IMR-90 (cell line): ENCODE results near the gene MTREX. TPM values are rescaled to one million over a fixed set of nuclear protein-coding genes. Genes with fewer than 3 reads are reported as not detected.

ENCODE experiments used
- ATAC-seq: fragments of 200-7000 bp; cut with Tn5 transposase; 2 replicates; pipeline ENCODE4 v1.9.1; 2020; ENCODE audit warnings: low read depth, mild to moderate bottlenecking, moderate library complexity
- BruUV-seq: library from RNA; stranded (reverse); fragments of 400-500 nt; replicated peaks from 2 replicates; lab custom pipeline; 2021; lab: Mats Ljungman, UMichigan
- CTCF ChIA-PET: fragments of 300-600 bp; formaldehyde crosslinking; extraction: SDS; loops from one replicate; lab custom pipeline; 2021; ENCODE audit warnings: antibody characterized with exemption; lab: Yijun Ruan, JAX
- POLR2A ChIA-PET: fragments of 300-600 bp; sonication (Branson Sonifier 250); formaldehyde crosslinking; loops from one replicate; lab custom pipeline; 2022; ENCODE audit warnings: antibody characterized with exemption; ENCODE audit not compliant: unreplicated experiment; lab: Charles Lee
- DNase-seq: peaks from one replicate; pipeline ENCODE4 v3.0.0; 2013
- H2AFZ ChIP-seq: replicated peaks from 2 replicates; pipeline ENCODE3; 2013; ENCODE audit warnings: low read length, mild to moderate bottlenecking; ENCODE audit not compliant: poor library complexity
- H2AK5ac ChIP-seq: 2 replicates; pipeline ENCODE4 v1.6.1; 2013; ENCODE audit warnings: low read depth, low read length, inconsistent platforms
- H2AK9ac ChIP-seq: replicated peaks from 2 replicates; pipeline ENCODE3; 2013; ENCODE audit warnings: mild to moderate bottlenecking, low read depth, low read length, moderate library complexity; ENCODE audit not compliant: poor library complexity
- H2BK120ac ChIP-seq: 2 replicates; pipeline ENCODE4 v1.6.1; 2013; ENCODE audit warnings: low read depth, low read length, inconsistent platforms
- H2BK15ac ChIP-seq: 3 replicates; pipeline ENCODE4 v1.6.1; 2013; ENCODE audit warnings: low read depth, low read length, inconsistent platforms
- H2BK20ac ChIP-seq: 2 replicates; pipeline ENCODE4 v1.6.1; 2013; ENCODE audit warnings: low read depth, mild to moderate bottlenecking, inconsistent platforms, low read length, moderate library complexity
- H2BK5ac ChIP-seq: 2 replicates; pipeline ENCODE4 v1.6.1; 2013; ENCODE audit warnings: mild to moderate bottlenecking, low read depth, low read length, inconsistent platforms; ENCODE audit not compliant: poor library complexity, severe bottlenecking
- H3K14ac ChIP-seq: replicated peaks from 2 replicates; pipeline ENCODE4 v1.6.1; 2013; ENCODE audit warnings: low read depth, low read length, inconsistent platforms
- H3K18ac ChIP-seq: 2 replicates; pipeline ENCODE4 v1.6.1; 2013; ENCODE audit warnings: low read depth, low read length, control low read depth
- H3K23ac ChIP-seq: 2 replicates; pipeline ENCODE4 v1.6.1; 2013; ENCODE audit warnings: low read depth, low read length, inconsistent platforms
- H3K27ac ChIP-seq: 2 replicates; pipeline ENCODE4 v1.5.1; 2013; ENCODE audit warnings: mild to moderate bottlenecking, control low read depth, low read length; ENCODE audit not compliant: insufficient read depth
- H3K27me3 ChIP-seq: 2 replicates; pipeline ENCODE4 v1.6.1; 2013; ENCODE audit warnings: low read length; ENCODE audit not compliant: control insufficient read depth, insufficient read depth
- H3K36me3 ChIP-seq: 2 replicates; pipeline ENCODE4 v1.6.1; 2013; ENCODE audit warnings: low read length, mixed read lengths; ENCODE audit not compliant: control insufficient read depth, insufficient read depth
- H3K4ac ChIP-seq: 2 replicates; pipeline ENCODE4 v1.6.1; 2013; ENCODE audit warnings: low read depth, low read length, inconsistent platforms
- H3K4me1 ChIP-seq: 2 replicates; pipeline ENCODE4 v1.6.1; 2013; ENCODE audit warnings: low read length, mixed read lengths; ENCODE audit not compliant: control insufficient read depth, insufficient read depth
- H3K4me2 ChIP-seq: 2 replicates; pipeline ENCODE4 v1.6.1; 2013; ENCODE audit warnings: low read depth, mild to moderate bottlenecking, control low read depth, low read length, moderate library complexity
- H3K4me3 ChIP-seq: 2 replicates; pipeline ENCODE4 v1.5.1; 2013; ENCODE audit warnings: low read depth, mild to moderate bottlenecking, control low read depth, low read length, moderate library complexity; ENCODE audit not compliant: insufficient read depth
- H3K56ac ChIP-seq: 2 replicates; pipeline ENCODE4 v1.6.1; 2013; ENCODE audit warnings: low read length, inconsistent platforms; ENCODE audit not compliant: insufficient read depth; ENCODE audit errors: extremely low read depth
- H3K79me1 ChIP-seq, 2 experiments: 2 replicates each; pipeline ENCODE4 v1.6.1; 2013; ENCODE audit warnings: low read length in 2 of 2, inconsistent platforms in 1 of 2, low read depth in 1 of 2
- H3K9ac ChIP-seq: 2 replicates; pipeline ENCODE4 v1.6.1; 2013; ENCODE audit warnings: low read depth, low read length, control low read depth
- H3K9me1 ChIP-seq: 2 replicates; pipeline ENCODE4 v1.6.1; 2013; ENCODE audit warnings: low read length, inconsistent platforms; ENCODE audit not compliant: insufficient read depth
- H3K9me3 ChIP-seq: 2 replicates; pipeline ENCODE4 v1.6.1; 2013; ENCODE audit warnings: low read length; ENCODE audit not compliant: control insufficient read depth, insufficient read depth
- H4K20me1 ChIP-seq: 2 replicates; pipeline ENCODE4 v1.6.1; 2013; ENCODE audit warnings: low read length, inconsistent platforms; ENCODE audit not compliant: insufficient read depth
- H4K5ac ChIP-seq: 2 replicates; pipeline ENCODE4 v1.6.1; 2013; ENCODE audit warnings: mild to moderate bottlenecking, low read depth, low read length, control low read depth
- H4K8ac ChIP-seq, 2 experiments: 2 replicates each; pipeline ENCODE4 v1.6.1; 2013; ENCODE audit warnings: low read depth in 2 of 2, low read length in 2 of 2, control low read depth in 1 of 2, inconsistent platforms in 1 of 2
- H4K91ac ChIP-seq: 2 replicates; pipeline ENCODE4 v1.6.1; 2013; ENCODE audit warnings: low read depth, low read length, inconsistent platforms; ENCODE audit not compliant: insufficient read depth
- CEBPB ChIP-seq: IDR thresholded peaks from 2 replicates; pipeline ENCODE4 v1.6.1; 2012; ENCODE audit warnings: low read depth, low read length, improper control_type of control experiment
- FOS ChIP-seq: fragments of 150-350 bp; IDR thresholded peaks from 2 replicates; pipeline ENCODE4 v1.6.1; 2016; ENCODE audit warnings: low read depth, low read length
- NFE2L2 ChIP-seq: fragments of 150-350 bp; IDR thresholded peaks from 2 replicates; pipeline ENCODE4 v1.6.1; 2016; ENCODE audit warnings: low read depth, mild to moderate bottlenecking, low read length
- RAD21 ChIP-seq: IDR thresholded peaks from 2 replicates; pipeline ENCODE4 v1.6.1; 2012; ENCODE audit warnings: low read length, improper control_type of control experiment
- RCOR1 ChIP-seq: IDR thresholded peaks from 2 replicates; pipeline ENCODE4 v1.6.1; 2012; ENCODE audit warnings: mild to moderate bottlenecking, low read length, improper control_type of control experiment; ENCODE audit not compliant: insufficient replicate concordance
- WGBS, 2 experiments: methylation state at CpG; one replicate each; pipeline versions ENCODE4 v1.1.5 to v1.1.7; 2013; ENCODE audit warnings: missing lambda C conversion rate in 2 of 2; ENCODE audit not compliant: insufficient read length in 1 of 2; ENCODE audit errors: extremely low coverage in 2 of 2; 5-methylcytosine and 5-hydroxymethylcytosine counted together
- dilution Hi-C: fragments of 300-500 bp; cut with HindIII; formaldehyde crosslinking; loops from one replicate; pipeline ENCODE4 v1.14.3; 2018; ENCODE audit warnings: low sequenced_read_pairs; ENCODE audit not compliant: unreplicated experiment
- in situ Hi-C: fragments of 300-500 bp; cut with MboI; formaldehyde crosslinking; loops from 3 replicates; pipeline ENCODE4 v1.14.3; 2019; ENCODE audit warnings: low sequenced_read_pairs, inconsistent platforms, mixed read lengths
- intact Hi-C: fragments of 100-400 bp; cut with micrococcal nuclease; formaldehyde crosslinking; loops from 2 replicates; pipeline ENCODE4 v1.10.0; 2022
- polyA plus RNA-seq, 3 experiments: library from polyadenylated mRNA; depleted of rRNA; stranded (reverse); fragments of >200 nt; gene quantifications; 2 replicates each; pipeline ENCODE4 v1.2.3, GENCODE V29; 2012; ENCODE audit warnings: low replicate concordance in 1 of 3
- total RNA-seq: library from RNA; depleted of rRNA; stranded (reverse); fragments of >200 nt; gene quantifications from 2 replicates; pipeline ENCODE4 v1.2.3, GENCODE V29; 2012

The MTREX gene
- total and polyA plus RNA-seq, 2 of the 4 experiments (the other 2 are of a cell fraction), result 22.1 to 33.2 TPM

DNA sequence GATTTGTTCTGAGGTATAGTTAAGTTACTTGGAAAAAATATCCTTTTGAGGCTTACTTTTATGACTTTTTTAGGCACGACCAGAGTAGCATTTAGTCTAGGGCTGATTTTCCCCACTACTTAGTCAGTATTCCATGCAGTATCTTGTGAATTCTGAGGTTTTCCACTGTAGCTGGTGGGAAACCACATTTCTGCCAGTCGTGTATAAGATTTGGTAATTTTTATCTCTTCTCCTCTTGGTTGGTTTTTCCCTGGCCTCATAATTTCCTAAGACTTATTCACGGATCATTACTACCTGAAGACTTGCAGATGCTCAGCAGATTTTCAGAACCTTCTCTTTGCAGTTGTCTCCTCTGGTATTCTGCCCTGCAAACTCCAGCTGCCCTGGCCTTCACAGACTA is 23.5 kb downstream of the MTREX start:
- no peak for TF ChIP-seq CEBPB
- no peak for TF ChIP-seq NFE2L2
- no peak for TF ChIP-seq RAD21
- TF ChIP-seq FOS, result no peak
- TF ChIP-seq RCOR1, result no peak
- Histone ChIP-seq H2BK5ac (no peak overlapping the region), H2AFZ (no peak overlapping the region), H4K8ac (no peak overlapping the region), H3K9ac (no peak overlapping the region), H3K18ac (no peak overlapping the region), H3K4ac (no peak overlapping the region), H2BK20ac (no peak overlapping the region), H3K27me3 (no peaks in the 10 kb centered on the region), H3K36me3 (peaks cover 13% of the 10 kb centered on the region), H3K56ac (no peak overlapping the region), H3K14ac (no peak overlapping the region), H4K91ac (no peak overlapping the region), H3K9me3 (no peaks in the 10 kb centered on the region), H2BK120ac (no peak overlapping the region), H3K4me2 (no peak overlapping the region), H2AK5ac (no peak overlapping the region), H3K79me1 (peaks cover 15 to 37% of the 10 kb centered on the region in 2 experiments; a peak in 3 of 4 replicates), H3K27ac (no peak overlapping the region), H4K5ac (no peak overlapping the region), H3K4me1 (no peaks in the 10 kb centered on the region), H3K9me1 (no peaks in the 10 kb centered on the region; the same call in 1 of the 2 replicates), H2BK15ac (no peak overlapping the region), H2AK9ac (no peak overlapping the region), H4K20me1 (0 out of 2 replicates have a peak, but pooled peaks cover 2% of the 10 kb centered on the region), H3K4me3 (no peak overlapping the region), H3K23ac (no peak overlapping the region)
- dilution Hi-C loops, result no loop called here
- POLR2A ChIA-PET, result no interaction called here
- BruUV-seq, result no TSS peak
- CTCF ChIA-PET, result no interaction called here
- DNase-seq (no peak), ATAC-seq (no peak)
- in situ Hi-C loops, result loop anchor here (25.0 kb wide), 1 partner anchor 581 kb away; no protein-coding TSS in a partner anchor
- no CpG with 5 or more reads among the region's 3 CpGs for WGBS, 2 experiments
- intact Hi-C loops, result loop anchor here (10.0 kb wide), 1 partner anchor 583 kb away; no protein-coding TSS in a partner anchor
